GM10847 (cell line): Measurements from ENCODE around the gene METTL4.

Source experiments
- POLR2A ChIP-seq: IDR thresholded peaks from 2 replicates; pipeline ENCODE4 v1.6.1; 2011; ENCODE audit not compliant: insufficient read length; ENCODE audit errors: extremely low read depth

METTL4 gene

DNA sequence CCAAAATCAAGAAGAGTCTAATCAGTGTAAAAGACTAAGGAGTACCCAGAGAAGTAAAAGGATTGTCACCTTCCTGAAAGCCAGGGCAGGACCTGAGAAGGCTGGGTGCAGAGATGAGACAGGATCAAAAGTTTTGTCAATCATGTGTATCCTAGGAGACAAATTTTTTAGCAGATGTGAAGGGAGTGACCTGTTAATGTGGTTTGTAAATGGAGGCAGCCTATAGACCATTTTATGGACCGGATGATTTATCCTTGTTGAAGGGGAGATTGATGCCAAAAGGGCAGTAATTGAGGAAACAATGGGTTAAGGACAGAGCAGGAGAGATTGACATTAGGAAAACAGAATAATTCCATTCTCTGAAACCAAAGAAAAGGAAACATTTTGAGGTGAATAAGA, 865 bp upstream of the METTL4 start:
- TF ChIP-seq POLR2A, result no peak

DNA sequence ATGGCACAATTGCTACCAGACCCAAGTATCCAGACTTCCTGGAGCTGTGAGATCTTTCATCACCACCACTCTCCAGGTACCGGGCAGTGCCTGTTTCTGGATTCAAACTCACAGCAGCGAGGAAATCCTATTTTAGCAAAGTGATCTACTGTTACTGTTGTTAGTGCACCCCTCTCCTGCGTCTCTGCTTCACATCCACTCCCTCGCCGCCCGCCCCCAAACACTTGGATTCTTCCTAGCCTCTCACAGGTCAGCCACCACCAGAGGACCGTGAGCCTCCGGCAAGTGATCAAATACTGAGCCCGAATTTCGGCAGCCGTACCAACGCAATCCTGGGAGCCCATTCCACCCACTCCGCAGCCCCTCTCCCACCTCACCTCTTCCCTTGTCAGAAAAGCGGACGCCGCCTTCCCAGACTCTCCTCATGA, 519 bp downstream of the METTL4 start:
- TF ChIP-seq POLR2A, result no peak

DNA sequence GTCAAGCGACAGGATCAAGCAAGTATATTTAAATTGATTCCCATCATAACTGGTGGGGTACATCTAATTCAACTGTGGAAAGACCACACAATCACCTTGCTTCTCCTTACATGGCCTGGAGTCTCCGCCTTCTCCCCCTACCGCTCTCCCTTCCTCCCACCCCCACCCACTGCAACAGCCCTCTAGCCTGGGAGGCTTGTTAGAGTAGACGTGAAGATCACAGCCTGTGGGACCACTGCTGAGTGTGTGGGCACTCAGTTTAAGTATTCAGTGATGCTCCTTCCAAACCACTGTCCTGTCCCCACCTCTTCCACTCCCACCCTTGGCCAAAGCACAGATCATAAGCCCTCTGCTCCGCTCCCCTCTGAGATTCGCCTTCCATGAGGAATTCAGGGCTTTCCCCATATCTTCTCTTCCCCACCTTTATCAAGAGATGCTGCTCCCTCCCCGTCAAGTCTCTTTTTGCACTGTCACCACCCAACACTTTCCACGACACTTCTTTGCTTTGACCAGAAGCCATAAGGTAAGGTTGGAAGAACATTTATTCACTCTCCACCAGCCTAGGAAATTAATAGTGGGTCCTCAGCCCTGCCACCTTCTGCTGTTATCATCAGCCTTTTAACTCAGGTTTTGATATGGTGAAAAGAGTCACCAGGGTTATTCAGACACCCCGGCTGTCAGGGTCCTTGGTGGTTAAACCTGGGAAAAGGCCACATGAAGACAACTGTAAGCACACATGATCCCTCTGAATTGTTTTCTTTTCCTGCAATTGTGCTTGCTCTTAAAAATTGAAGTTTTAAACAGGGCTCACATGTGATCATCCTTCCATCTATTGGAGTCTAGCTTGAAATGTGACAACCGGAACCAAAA, 1.7 kb downstream of the METTL4 start:
- no peak for TF ChIP-seq POLR2A

DNA sequence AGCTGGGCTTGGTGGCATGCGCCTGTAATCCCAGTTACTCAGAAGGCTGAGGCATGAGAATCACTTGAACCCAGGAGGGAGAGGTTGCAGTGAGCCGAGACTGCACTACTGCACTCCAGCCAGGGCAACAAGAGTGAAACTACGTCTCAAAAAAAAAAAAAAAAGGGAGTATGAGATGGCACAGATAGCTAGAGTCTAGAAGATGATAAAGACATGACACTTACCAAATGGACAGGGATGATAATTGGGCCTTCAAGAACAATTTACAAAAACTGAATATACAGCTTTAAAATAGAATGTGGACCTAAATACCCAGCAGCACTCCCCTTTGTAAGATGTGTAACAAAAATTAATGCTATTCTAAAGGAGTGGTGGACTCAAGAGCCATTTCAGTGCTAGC, 2.7 kb downstream of the METTL4 start:
- TF ChIP-seq POLR2A, result no peak

DNA sequence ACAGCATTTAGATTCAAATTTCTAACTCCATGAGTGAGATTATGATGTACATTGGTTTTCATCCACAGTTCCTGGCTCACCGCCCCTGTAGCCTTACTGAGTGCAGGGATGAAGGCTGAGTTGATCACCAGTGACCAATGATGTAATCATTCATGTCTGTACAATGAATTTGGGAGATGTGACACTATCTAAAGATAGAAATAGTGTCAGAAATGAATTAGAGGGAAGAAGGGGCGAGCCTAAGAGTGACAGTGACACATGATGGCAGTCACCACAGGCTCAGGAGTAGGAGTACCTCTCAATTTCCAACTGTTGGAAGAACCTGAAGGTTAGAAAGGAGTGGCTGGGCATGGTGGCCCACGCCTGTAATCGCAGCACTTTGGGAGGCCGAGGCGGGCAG, 3.2 kb downstream of the METTL4 start:
- TF ChIP-seq POLR2A, result no peak

DNA sequence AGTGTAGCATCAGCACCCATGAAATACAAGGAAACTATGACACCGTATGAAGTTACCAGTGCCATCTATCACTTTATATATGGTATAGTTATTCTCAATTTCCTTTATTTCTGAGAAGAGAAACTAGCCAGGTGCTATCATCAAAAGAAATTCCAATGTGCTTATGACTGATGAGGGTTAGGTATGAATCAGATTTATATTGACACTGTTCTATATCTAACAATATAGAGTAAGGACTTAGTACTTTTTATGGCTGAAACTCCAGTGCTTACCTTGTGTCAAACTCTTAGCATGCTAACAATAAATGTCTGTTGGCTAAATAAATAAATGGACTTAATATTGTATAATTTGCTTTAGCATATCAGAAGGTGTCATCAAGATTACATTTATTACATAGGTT, 6.9 kb downstream of the METTL4 start:
- no peak for TF ChIP-seq POLR2A

DNA sequence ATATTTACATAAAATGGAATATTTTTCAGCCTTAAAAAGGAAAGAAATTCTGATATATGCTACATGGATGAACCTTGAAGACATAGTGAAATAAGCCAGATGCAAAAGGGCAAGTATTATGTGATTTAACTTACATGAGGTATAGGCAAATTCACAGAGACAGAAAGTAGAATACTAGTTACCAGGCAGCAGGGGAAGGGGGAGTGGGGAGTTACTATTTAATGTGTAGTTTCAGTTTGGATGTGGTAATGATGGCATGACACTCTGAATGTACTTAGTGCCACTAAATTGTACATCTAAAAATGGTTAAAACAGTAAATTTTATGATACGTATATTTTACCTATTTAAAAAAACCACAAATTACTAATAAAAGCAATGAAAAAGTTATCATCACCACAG, 12.1 kb downstream of the METTL4 start:
- TF ChIP-seq POLR2A, result no peak

DNA sequence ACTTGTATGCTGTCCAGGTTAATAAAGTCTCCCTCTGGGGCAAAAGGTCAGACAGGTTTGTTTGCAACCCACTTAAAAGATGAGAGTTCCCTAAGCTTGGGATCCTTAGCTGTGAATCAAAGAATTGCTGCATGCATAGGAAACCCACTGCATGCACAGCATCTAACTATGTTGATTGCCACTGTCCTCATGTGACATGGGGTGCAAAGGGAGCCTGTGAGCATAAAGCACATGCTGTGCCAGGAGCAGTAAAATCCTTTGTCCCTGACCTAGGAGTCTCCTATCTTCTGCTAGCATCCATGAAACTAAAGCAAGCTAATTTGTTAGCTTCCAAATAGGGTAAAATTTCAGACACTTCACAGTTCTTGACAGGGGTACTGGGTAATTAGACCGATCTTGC, 13.8 kb downstream of the METTL4 start:
- TF ChIP-seq POLR2A, result no peak

DNA sequence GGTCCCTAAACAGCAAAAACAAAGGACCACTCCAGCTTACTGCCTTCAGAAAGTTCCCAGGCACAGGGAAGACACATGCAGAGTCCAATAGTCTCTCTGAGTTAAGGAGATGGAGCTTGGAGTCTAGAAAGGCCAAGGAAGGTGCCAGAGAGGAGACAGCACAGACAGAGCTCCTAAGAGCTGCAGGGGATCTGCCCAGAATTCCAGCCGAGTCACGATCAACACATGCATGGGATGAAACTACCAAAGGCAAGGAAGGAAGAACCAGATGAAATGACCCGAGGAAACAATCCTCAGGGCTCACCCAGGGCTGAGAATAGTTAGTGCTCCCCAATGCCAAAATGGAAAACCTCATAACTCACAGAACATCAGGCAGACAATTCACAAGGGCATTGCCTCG, 15.4 kb downstream of the METTL4 start:
- TF ChIP-seq POLR2A, result no peak

DNA sequence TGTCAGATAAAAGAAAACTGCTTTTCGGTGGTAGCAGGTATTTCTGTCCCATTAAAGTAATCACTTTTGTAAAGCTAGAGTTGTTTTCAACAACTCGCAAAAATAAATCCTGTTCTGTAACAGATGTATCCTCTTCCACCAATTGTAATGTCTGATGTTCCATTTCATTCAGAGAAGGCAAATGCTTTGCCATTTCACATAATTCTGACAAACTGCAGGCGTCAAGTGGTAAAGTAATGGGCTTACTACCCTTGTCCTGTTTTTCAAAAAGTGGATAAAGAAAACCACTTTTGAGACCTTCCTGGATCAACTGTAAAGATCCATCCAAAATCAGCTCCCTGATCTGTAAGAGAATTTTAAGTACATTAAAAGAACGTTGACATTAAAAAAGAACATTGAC, 16.6 kb downstream of the METTL4 start:
- TF ChIP-seq POLR2A, result no peak

DNA sequence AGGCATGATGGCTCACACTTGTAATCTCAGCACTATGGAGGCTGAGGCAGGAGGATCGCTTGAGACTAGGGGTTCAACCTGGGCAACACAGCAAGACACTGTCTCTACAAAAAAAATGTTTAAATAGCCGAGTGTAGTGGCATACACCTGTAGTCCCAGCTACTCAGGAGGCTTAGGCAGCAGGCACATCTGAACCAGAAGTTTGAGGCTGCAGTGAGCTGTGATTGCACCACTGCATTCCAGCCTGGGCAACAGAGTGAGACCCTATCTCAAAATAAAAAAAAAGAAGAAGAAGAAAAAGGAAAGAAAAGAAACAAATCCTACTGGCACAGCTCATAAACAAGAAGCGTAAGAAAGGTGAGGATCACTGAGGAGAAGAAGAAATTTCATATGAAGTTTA, 19.9 kb downstream of the METTL4 start:
- TF ChIP-seq POLR2A, result no peak

DNA sequence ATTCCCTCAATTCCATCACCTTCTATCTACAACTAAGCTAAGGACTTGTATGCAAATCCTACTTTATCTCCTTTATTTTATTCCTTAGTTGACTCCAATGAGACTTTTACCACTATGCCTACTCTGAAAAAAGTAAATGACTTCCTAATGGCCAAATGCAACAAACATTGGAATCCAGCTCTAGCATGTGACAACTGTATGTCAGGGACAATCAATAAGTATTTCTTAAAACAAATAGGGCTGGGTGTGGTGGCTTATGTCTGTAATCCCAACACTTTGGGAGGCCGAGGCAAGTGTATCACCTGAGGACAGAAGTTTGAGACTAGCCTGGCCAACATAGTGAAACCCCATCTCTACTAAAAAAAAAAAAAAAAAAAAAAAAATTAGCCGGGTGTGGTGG, 21.8 kb downstream of the METTL4 start:
- TF ChIP-seq POLR2A, result no peak

DNA sequence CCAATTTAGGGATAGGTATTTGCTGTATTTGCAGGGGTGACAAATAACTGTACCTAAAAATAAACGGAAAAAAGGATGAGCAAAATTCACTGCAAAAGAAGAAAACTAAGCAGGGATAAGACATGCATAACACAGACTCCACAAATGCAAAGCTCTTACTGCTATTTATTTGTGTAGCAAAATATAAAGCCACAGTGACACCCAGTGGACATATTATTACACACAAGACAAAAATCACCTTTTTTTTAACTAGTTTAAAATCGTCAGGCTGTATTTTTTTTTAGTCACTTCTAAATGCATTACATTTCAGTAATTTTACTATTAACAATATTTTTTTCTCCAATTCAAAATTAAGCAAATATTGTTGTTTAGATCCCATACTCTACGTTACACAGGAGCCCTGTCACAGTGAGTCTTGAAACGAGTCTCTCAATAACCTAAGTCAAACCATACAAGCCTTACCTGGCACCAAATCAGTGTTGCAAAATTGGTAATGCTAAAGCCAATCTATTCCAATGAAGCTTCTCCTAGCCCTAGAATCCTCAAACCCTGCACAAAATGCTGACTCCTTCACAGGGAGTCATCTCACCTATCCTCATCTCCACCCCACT, 23.7 kb downstream of the METTL4 start:
- TF ChIP-seq POLR2A, result no peak

DNA sequence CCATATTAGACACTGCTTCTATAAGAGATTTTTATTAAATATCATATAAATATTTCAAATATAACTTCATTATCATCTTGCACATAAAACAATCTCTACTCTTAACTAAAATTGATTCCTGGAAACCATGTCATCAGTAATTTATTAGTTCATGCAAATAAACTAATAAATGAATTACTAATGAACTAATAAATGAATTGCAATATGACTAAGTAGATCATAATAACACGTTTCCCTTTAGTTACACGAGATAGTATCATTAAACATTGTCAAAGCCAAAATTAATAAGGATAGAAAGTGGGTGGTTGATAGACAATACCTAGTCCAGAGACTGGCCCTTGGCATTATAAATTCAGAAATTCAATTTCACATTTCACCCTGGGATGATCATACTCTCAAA, 26.1 kb downstream of the METTL4 start:
- TF ChIP-seq POLR2A, result no peak

DNA sequence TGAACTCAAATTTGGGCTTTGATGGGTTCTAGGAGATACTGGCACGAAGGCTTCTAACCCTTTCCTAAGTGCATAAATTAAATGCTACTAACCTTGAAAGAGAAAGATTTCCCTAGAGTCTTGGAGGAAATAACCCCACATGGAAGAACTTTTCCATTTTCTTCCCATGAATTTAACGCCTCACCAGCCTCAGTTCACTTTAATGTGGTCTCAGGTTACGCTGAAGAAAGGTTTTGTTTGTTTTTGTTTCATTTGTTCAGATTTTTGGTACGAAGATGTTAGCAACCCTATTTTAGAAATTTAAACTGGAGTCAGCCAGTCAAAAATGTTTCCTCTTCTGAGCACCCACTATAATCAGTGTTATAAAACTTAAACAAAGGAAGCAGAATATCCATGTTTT, 30.7 kb downstream of the METTL4 start:
- TF ChIP-seq POLR2A, result no peak

DNA sequence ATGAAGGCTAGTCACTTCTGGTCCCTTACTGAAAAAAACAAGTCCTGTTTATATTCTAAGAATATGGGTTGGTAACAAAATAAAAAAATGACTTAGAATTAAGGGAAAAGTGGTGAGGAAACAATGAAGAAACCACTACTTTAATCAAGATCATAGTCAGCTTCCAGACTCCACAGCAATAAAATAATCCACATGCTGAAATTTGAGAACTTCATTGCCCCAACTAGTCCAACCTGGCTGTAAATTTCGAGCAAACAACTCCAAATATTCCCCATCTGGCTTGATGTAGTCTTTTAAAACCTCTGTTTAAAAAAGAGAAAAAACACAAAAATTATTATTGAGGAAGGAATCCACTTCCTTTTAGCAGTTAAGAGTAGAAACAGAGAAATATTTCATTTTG, 32.5 kb downstream of the METTL4 start:
- TF ChIP-seq POLR2A, result no peak

DNA sequence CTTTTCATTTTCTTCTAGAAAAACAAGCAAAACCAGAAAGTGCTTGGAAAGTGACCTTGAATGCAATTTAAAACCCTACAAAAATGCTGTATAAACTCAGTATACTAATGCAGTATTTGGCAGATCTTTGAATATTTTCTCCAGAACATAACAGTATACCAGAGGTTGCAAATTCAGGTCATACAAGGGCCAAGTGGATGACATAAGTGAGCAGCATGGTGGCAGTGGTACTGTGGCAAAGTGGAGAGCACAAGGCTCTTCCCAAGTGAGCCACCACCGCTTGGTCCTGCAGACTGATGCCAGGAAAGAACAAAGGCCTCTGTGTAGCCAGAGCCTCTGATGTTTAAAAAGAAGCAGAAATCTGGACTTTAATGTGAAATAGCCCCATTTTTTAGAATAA, 33.1 kb downstream of the METTL4 start:
- TF ChIP-seq POLR2A, result no peak
